ENCODE results near the gene LRRC8A.
A peak's percentile ranks its signal among the peaks of the same experiment; 100 is the strongest.

The LRRC8A gene

GRCh38 chr9:128901379-128901778, 19.4 kb downstream of the LRRC8A start:
- in situ Hi-C loops (cut with HindIII; ENCODE audit: low pct_unique_long_range_greater_than_20kb, low sequenced_read_pairs): no loop called here
- DNase-seq (ENCODE audit: low read depth in 1 of 2, low spot score in 1 of 2): no peak
- TF ChIP-seq JUND (IDR thresholded peaks at IDR 0.05; ENCODE audit: low read depth): no peak

- in situ Hi-C loops (cut with HindIII; ENCODE audit: low pct_unique_long_range_greater_than_20kb, low sequenced_read_pairs): no loop called here
- TF ChIP-seq JUND (IDR thresholded peaks at IDR 0.05; ENCODE audit: low read depth): no peak
- DNase-seq (ENCODE audit: low read depth in 1 of 2, low spot score in 1 of 2): no peak
Observed at GRCh38 chr9:128901822-128902221, 19.9 kb downstream of the LRRC8A start.

GRCh38 chr9:128902351-128903078, 20.6 kb downstream of the LRRC8A start:
- in situ Hi-C loops (cut with HindIII; ENCODE audit: low pct_unique_long_range_greater_than_20kb, low sequenced_read_pairs): no loop called here
- TF ChIP-seq JUND (IDR thresholded peaks at IDR 0.05; ENCODE audit: low read depth): no peak
- DNase-seq (ENCODE audit: low read depth in 1 of 2, low spot score in 1 of 2): no peak

- in situ Hi-C loops (cut with HindIII; ENCODE audit: low pct_unique_long_range_greater_than_20kb, low sequenced_read_pairs): no loop called here
- no peak for DNase-seq (ENCODE audit: low read depth in 1 of 2, low spot score in 1 of 2)
- TF ChIP-seq JUND (IDR thresholded peaks at IDR 0.05; ENCODE audit: low read depth): no peak
Observed at GRCh38 chr9:128903079-128903461, 21.1 kb downstream of the LRRC8A start.

- TF ChIP-seq JUND (IDR thresholded peaks at IDR 0.05; ENCODE audit: low read depth): no peak
- no peak for DNase-seq (ENCODE audit: low read depth in 1 of 2, low spot score in 1 of 2)
- in situ Hi-C loops (cut with HindIII; ENCODE audit: low pct_unique_long_range_greater_than_20kb, low sequenced_read_pairs): no loop called here
Observed at GRCh38 chr9:128903871-128904620, 22.1 kb downstream of the LRRC8A start.

- no peak for DNase-seq (ENCODE audit: low read depth in 1 of 2, low spot score in 1 of 2)
- TF ChIP-seq JUND (IDR thresholded peaks at IDR 0.05; ENCODE audit: low read depth): no peak
- in situ Hi-C loops (cut with HindIII; ENCODE audit: low pct_unique_long_range_greater_than_20kb, low sequenced_read_pairs): no loop called here
Observed at GRCh38 chr9:128905964-128906363, 24.0 kb downstream of the LRRC8A start.

GRCh38 chr9:128906741-128907140, 24.8 kb downstream of the LRRC8A start:
- DNase-seq (ENCODE audit: low read depth in 1 of 2, low spot score in 1 of 2): no peak
- in situ Hi-C loops (cut with HindIII; ENCODE audit: low pct_unique_long_range_greater_than_20kb, low sequenced_read_pairs): no loop called here
- TF ChIP-seq JUND (IDR thresholded peaks at IDR 0.05; ENCODE audit: low read depth): no peak

GRCh38 chr9:128908372-128908771, 26.4 kb downstream of the LRRC8A start:
- DNase-seq (ENCODE audit: low read depth in 1 of 2, low spot score in 1 of 2): no peak
- TF ChIP-seq JUND (IDR thresholded peaks at IDR 0.05; ENCODE audit: low read depth): no peak
- in situ Hi-C loops (cut with HindIII; ENCODE audit: low pct_unique_long_range_greater_than_20kb, low sequenced_read_pairs): no loop called here

- no peak for TF ChIP-seq JUND (IDR thresholded peaks at IDR 0.05; ENCODE audit: low read depth)
- DNase-seq (ENCODE audit: low read depth in 1 of 2, low spot score in 1 of 2): no peak
- in situ Hi-C loops (cut with HindIII; ENCODE audit: low pct_unique_long_range_greater_than_20kb, low sequenced_read_pairs): no loop called here
Observed at GRCh38 chr9:128909859-128910258, 27.9 kb downstream of the LRRC8A start.

GRCh38 chr9:128910906-128911305, 29.0 kb downstream of the LRRC8A start:
- no peak for TF ChIP-seq JUND (IDR thresholded peaks at IDR 0.05; ENCODE audit: low read depth)
- no peak for DNase-seq (ENCODE audit: low read depth in 1 of 2, low spot score in 1 of 2)
- in situ Hi-C loops (cut with HindIII; ENCODE audit: low pct_unique_long_range_greater_than_20kb, low sequenced_read_pairs): no loop called here

GRCh38 chr9:128911529-128912035, 29.6 kb downstream of the LRRC8A start:
- in situ Hi-C loops (cut with HindIII; ENCODE audit: low pct_unique_long_range_greater_than_20kb, low sequenced_read_pairs): no loop called here
- no peak for TF ChIP-seq JUND (IDR thresholded peaks at IDR 0.05; ENCODE audit: low read depth)
- DNase-seq (ENCODE audit: low read depth in 1 of 2, low spot score in 1 of 2): no peak

GRCh38 chr9:128912270-128912853, 30.4 kb downstream of the LRRC8A start:
- peak in 1 of 2 experiments; percentile 24 for DNase-seq (ENCODE audit: low read depth in 1 of 2, low spot score in 1 of 2)
- TF ChIP-seq JUND (IDR thresholded peaks at IDR 0.05; ENCODE audit: low read depth): no peak
- in situ Hi-C loops (cut with HindIII; ENCODE audit: low pct_unique_long_range_greater_than_20kb, low sequenced_read_pairs): no loop called here

All from T47D (cell line).